HTERT RPE-1 (cell line): Measurements from ENCODE around the gene CAMKK2.
"Not testable (repeated sequence)": the region's sequence is repeated elsewhere in the genome, so short reads cannot be mapped to it uniquely, and the experiment has no call there.

Experiments
- in situ Hi-C: fragments of 300-500 bp; cut with MboI; formaldehyde crosslinking; loops from 4 replicates; pipeline ENCODE4 v1.14.3; 2020; ENCODE audit warnings: low sequenced_read_pairs

The CAMKK2 gene

GRCh38 chr12:121280531-121280930 lies 16.0 kb downstream of the CAMKK2 start:
- in situ Hi-C loops: not testable (repeated sequence)

DNA sequence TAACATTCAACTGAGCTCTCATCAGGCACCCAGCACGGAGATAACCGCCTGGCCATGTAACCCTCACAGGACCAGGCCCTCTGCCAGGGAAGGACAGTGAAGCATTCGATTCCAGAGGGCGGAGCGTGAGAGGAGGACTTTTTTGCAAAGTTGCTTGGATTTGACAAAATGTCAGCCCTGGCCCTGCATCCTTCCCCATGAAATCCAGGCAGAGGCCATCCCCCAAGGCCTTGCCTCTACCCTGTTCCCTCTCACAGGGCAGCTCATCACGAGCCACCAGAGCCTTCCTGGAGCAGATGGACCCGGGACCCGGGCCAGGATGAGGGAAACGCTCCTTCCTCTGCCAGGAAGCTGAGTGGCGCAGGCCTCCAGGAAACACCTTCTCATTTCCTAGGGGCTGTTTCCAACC lies 17.0 kb downstream of the CAMKK2 start:
- in situ Hi-C loops: no loop called here

DNA sequence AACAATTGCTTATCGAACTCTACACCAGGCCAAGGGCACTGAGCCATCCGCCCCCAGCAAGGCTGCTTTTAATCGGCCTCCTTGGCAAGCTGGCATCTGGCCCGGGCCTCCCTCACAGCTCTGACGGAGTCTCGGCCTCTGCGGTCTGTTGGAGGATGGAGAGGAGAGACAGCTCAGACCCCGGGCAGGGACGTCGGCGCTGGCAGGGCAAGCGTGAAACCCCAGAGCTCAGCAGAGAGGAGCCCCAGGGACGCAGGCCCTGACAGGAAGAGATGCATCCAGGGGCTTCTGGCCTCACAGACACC lies 17.5 kb downstream of the CAMKK2 start:
- in situ Hi-C loops: no loop called here

DNA sequence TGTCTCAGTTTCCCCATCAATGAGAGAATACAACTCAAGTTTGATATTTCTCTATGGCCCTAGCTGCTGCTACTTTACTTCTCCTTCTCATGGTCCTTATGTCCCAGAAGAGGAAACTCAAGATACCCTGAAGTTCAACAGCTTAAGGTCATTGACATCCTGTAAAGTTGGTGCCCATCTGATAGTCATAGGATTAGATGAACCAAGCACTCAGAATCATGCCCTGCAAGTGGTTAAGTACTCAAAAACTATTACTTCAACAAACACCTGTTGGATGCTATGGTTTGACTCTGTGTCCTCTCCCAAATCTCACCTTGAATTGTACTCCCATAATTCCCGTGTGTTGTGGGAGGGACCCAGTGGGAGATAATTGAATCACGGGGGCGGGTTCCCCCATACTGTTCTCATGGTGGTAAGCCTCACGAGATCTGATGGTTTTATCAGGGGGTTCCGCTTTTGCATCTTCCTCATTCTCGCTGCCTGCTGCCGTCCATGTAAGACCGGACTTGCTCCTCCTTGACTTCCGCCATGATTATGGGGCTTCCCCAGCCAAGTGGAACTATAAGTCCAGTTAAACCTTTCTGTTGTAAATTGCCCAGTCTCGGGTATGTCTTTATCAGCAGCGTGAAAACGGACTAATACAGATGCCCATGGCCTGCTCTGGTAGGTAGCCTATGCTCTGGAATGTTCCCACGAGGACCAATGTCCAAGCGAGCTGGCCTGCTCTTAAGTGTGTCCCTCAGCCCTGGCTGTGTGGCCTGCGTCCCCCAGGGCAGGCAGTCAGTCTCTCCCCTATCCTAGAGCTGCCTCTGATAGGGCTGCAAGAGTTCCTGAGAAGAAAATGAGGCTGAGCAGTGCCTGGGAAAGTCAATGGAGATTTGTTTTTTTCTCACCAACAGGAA lies 18.1 kb downstream of the CAMKK2 start:
- in situ Hi-C loops: no loop called here

DNA sequence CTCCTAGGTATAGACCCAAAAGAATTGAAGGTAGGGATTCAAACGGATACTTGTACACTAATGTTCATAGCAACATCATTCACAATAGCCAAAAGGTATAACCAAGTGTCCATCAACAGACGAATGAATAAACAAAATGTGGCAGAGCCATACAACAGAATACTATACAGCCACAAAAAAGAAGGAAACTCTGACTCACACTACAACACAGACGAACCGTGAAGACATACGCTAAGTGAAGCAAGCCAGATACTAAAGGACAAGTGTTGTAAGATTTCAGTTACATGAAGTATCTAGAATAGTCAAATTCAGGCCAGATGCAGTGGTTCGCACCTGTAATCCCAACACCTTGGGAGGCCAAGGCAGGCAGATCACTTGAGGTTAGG lies 19.1 kb downstream of the CAMKK2 start:
- in situ Hi-C loops: no loop called here

GRCh38 chr12:121274036-121274763 lies 22.3 kb downstream of the CAMKK2 start:
- in situ Hi-C loops: no loop called here

DNA sequence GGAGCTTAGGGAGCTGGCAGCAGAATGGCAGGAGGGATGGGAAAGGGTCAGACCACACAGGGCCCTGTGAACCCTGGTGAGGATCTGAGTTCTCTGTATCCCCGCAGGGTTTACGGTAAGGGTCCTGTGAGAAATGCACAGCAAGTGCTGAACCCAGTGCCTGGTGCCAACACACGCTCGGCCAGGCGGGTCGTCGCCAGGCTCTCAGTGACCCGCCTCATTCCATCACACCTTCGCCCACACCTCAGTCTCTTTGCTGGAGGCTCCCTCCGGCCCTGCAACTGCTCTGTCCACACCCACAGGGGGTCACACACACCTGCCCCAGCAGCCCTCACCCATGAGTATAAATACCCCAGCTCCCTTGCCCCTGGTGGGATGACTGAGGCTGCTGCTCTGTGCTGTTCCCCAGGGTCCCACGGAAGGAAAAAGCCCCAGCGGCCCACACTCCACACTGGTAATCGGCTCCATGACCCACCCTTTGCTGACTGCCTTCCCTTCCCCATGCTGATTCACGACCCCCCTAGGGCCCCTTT lies 23.1 kb downstream of the CAMKK2 start:
- in situ Hi-C loops: no loop called here

DNA sequence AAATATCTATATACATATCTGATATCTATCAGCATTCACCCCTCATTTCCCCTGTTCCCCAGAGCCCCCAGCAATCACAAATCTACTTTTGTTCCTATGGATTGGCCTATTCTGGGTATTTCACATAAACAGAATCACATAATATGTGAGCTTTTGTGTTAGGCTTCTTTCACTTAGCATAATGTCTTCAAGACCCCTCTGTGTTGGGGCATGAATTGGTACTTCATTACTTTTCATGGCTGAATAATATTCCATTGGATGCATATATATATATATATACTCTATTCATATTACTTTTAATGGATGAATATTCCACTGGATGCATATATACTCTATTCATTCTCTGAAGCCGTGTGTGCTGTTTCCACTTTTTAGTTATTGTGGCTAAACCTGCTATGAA lies 28.7 kb downstream of the CAMKK2 start:
- in situ Hi-C loops: no loop called here

DNA sequence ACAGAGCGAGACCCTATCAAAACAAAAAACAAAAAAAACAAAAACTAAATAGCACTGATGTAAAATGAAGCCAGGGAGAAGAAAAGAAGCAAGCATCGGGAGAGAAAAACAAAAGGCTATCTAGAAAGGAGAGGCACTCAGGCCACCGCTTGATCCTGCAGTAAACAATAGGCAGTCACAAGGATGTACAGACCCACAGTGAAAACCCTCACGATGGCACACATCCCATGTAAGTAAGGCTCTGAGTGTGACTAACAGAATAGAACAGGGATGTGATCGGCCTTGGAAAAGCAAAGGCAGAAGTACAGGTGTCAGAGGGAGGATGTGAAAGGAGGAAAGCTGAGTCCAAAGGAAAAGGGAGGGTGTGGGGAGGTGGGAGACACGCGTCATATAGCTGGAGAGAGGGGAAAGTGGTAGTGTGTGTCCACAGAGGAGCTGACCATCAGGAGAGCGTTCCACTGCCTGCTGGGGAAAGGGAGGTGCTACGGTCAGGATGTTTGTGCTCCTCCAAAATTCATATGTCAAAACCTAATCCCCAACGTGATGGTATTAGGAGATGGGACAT lies 31.5 kb downstream of the CAMKK2 start:
- in situ Hi-C loops: no loop called here

DNA sequence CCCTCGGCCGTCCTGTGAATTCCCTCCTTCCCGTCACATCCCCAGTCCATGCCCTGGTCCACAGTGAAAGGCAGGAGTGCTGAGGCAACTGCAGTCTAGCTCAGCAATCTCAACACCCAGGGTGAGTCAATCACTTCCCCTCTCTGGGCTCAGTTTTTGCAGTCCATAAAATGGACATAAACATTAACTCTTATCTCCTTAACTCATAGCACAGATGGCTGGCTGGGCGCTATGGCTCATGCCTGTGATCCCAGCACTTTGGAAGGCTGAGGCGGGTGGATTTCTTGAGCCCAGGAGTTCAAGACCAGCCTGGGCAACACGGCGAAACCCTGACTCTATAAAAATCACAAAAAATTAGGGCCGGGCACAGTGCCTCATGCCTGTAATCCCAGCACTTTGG lies 32.4 kb downstream of the CAMKK2 start:
- in situ Hi-C loops: no loop called here

DNA sequence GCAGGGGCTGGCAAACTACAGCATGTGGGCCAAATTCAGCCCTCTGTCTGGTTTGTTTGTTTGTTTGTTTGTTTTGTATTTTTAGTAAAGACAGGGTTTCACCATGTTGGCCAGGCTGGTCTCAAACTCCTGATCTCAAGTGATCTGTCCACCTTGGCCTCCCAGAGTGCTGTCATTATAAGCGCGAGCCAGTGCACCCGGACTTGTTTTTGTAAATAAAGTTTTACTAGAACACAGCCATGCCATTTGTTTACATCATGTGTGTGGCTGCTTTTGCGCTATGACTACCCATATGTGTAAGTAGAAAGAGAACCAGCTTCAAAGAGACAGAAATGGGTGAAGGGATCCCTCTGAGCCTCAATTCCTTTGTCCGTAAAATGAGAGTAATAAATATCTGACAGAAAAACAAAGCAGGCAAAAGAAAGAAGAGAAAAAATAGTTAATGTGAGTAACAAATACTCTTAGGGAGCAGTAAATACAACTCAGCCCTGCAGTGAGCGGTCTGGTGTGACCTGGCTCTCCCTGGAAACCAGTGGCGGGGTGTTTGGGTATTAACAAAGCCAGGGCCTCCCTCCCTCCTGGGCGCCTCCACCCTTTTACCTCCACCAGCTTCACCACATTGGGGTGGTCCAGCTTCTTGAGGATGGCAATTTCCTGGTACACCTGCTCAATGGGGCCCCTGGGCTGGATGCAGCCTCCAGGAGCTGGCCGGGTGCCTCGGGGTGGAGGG lies 33.1 kb downstream of the CAMKK2 start:
- in situ Hi-C loops: no loop called here

- in situ Hi-C loops: no loop called here
Measured at GRCh38 chr12:121261398-121261797, 35.1 kb downstream of the CAMKK2 start.

GRCh38 chr12:121260091-121260490 lies 36.4 kb downstream of the CAMKK2 start:
- in situ Hi-C loops: no loop called here

DNA sequence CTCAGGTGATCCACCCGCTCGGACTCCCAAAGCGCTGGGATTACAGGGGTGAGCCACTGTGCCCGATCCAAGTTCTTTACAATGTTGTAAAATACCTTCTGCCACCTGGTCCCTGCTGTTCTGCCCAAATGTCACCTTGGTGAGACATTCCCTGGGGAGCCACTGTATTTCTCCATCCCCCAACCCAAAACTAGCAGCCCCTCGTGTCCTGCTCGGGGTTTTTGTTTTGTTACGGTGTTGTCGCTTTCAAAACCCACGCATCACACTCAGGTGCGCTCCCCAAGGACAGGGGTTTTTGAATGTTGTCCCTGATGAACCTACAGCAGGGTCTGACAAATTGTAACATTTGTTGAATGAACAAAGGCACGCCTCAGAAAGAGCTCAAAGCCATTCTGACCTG lies 37.4 kb downstream of the CAMKK2 start:
- in situ Hi-C loops: no loop called here

DNA sequence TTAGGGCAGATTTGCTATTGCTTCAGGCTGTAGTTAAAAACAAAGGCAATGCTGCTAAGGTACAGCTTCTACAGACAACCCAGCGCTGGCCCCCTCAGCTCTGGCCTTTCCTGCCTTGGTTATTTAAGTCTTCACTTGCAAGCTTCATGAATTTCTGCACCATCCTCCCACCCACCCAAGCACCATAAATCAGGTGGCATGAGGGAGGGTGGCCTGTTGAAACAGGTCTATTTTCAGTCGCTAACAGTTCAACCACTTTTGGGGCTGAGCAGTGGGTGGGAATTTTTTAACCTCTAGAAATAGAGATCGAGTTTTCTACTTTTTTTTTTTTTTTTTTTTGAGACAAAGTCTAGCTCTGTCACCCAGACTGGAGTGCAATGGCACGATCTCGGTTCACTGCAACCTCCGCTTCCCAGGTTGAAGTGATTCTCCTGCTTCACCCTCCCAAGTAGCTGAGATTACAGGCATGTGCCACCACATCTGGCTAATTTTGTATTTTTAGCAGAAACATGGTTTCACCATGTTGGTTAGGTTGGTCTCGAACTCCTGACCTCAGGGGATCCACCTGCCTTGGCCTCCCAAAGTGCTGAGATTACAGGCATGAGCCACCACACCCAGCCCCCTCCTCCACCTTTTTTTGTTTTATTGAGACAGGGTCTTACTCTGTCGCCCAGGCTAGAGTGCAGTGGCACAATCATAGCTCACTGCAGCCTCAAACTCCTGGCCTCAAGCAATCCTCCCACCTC lies 38.6 kb downstream of the CAMKK2 start:
- in situ Hi-C loops: not testable (repeated sequence)

DNA sequence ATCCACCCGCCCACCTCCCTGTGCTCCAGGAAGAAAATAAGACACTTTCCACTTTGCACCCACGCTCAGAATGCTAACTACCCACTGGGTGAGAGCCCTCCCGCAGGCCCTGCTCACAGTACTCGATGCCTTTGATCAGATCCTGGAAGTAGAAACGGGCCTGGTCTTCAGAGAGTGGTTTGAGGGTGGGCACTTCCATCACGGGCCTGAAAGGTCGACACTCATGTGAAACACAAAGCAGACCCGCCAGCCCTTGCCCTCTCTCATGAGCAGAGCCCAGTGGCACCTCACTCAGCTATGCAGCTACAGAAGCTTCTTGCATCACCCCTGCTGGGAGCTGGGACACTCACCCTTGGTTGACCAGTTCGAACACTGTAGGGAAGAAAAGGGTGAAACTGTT lies 41.1 kb downstream of the CAMKK2 start:
- in situ Hi-C loops: no loop called here

- in situ Hi-C loops: no loop called here
Measured at GRCh38 chr12:121253638-121254335, 42.7 kb downstream of the CAMKK2 start.

DNA sequence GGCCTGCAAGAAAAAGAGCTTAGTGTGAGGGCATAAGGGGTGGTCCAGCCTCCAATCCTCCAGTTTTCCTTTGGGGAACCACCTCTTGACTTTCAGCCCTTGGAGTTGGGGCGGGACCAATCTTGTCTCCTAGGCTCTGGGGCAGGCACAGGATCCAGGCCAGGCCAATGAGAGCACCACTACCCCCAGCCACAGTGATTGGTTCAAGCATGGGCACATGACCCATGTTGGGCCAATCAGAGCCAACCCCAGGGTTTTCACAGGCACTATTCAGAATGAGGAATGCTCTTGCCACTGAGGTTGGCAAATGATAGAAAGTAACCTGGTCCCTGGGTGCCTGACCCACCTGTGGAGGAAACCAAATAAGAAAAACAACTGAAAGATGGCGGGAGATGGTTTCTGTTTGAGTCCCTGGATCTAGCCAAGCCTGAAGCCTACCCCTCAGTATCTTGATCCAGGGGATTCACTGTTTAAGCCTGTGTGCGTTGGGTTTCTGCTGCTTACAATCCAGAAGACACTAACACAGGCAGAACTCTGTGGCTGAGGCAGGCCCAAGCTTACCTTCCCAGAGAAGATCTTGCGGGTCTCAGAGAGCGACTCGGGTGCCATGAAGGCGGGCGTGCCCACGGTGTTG lies 43.7 kb downstream of the CAMKK2 start:
- in situ Hi-C loops: no loop called here

- in situ Hi-C loops: no loop called here
Measured at GRCh38 chr12:121251838-121252237, 44.7 kb downstream of the CAMKK2 start.
